GM21515 (cell line): ENCODE measurements around the gene CCR8.
"Not testable (repeated sequence)": the region's sequence is repeated elsewhere in the genome, so short reads cannot be mapped to it uniquely, and the experiment has no call there.

Source experiments
- ATAC-seq: cut with Tn5 transposase; IDR thresholded peaks from one replicate; pipeline ENCODE4 v1.9.1; 2021; ENCODE audit not compliant: unreplicated experiment

CCR8 gene

DNA sequence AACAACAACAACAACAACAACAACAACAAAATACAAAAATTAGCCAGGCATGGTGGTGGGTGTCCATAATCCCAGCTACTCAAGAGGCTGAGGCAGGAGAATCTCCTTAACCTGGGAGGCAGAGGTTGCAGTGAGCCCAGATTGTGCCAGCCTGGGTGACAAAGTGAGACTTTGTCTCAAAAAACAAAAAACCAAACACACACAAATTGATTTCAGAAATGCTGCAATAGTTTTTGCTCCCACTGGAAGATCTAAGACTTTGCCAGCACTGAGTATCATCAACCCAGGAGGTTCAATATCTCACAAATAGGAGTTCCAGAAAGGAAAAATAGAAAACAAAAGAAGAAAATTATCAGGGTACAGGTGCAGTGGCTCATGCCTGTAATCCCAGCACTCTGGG lies 16.2 kb upstream of the CCR8 start:
- no peak for ATAC-seq

DNA sequence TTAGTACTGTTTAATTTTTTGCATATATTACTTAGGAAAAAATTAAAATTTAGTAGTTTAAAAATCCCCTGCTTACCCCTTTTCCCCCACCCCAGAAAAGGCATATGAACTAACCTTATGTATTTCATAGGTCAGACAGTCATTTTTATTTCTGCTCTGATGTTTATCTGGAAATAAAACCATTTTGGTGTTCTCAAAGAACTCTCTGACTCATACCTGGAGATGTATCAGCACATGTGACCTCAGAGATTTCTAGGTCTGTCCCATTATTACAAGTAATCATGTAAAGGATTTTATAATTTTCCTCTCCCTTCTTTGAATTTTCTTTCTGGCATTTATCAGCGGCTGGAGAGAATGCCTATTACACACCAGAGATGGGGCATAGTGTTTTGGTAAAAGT lies 14.1 kb upstream of the CCR8 start:
- no peak for ATAC-seq

DNA sequence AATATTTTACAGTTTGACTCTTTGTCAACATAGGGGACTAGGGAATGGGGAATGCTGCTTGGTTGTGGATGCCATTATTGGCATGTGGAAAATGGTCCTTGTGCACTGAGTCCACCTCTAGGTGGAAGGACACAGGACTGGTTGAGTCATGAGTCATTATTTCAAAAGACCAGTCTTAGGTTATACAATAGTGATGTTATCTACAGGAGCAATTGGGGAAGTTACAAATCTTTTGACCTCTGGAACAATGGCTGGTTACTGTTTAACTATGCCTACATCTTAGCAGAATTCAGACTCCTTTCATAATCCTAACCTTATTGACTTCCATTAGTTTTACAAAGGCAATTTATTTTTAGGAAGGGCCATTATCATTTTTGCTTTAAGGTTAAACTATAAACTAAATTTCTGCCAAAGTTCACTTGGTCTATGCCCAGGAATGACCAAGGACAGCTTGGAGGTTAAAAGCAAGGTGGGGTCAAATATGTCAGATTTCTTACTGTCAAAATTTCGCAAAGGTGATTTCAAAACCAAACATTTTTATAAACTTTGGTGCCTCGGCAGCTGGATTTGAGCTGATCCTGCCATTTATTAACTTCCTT lies 11.8 kb upstream of the CCR8 start:
- no peak for ATAC-seq

DNA sequence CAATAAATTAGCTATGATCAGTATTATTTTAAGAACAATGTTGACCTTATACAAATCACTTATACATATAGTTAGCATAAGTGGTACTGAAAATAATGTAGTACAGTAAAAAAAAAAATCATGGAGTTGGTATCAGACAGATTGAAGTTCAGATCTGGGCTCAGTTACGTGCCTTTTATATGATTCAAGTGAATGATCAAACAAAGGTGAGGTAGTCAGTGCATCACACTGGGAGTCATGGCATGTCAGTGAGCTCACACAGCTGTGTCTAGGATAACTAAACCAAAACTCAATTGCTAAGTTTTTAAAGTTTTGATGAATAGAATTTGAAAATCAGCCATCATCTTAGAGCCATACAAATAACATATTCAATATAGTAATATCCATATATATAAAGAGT lies 11.2 kb upstream of the CCR8 start:
- no peak for ATAC-seq

DNA sequence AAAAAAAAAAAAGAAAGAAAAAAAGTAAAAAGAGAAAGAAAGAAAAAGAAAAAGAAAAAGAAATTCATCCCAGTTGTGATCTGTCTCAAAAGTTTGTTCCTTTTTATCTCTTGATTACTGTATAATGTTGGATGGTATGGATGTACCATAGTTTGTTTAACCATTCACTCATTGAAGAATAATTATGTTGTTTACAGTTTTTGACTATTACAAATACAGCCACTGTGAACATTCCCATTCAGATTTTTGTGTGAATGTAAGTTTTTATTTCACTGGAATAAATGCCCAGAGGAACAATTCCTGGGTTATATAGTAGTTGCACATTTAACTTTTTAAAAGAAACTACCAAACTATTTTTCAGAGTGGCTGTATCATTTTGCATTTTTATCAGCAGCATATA lies 10.3 kb upstream of the CCR8 start:
- ATAC-seq, result no peak

DNA sequence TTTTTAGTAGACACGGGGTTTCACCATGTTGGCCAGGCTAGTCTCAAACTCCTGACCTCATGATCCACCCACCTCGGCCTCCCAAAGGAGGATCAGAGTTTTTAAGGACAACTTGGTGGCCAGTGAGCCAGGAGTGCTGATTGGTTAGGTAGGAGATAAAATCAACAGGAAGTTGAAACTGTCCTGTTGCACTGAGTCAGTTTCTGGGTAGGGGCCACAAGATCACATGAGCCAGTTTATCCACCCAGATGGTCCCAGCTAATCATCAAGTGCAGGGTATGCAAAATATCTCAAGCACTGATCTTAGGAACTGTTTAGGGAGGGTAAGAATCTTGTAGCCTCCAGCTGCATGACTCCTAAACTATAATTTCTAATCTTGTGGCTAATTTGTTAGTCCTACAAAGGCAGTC lies 7.9 kb upstream of the CCR8 start:
- not testable (repeated sequence) for ATAC-seq

DNA sequence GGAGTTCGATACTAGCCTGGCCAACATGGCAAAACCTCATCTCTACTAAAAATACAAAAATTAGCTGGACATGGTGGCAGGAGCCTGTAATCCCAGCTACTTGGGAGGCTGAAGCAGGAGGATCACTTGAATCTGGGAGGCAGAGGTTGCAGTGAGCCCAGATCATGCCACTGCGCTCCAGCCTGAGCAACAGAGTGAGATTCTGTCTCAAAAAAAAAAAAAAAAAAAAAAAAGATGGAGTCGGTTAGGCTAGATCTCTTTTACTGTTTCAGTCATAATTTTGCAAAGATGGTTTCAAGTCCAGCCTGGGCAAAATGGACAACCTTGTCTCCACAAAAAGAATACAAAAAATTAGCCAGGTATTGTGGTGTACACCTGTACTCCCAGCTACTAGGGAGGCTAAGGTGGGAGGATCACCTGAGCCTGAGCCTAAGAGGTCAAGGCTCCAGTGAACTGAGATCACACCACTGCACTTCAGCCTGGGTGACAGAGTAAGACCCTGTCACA lies 7.2 kb upstream of the CCR8 start:
- not testable (repeated sequence) for ATAC-seq

DNA sequence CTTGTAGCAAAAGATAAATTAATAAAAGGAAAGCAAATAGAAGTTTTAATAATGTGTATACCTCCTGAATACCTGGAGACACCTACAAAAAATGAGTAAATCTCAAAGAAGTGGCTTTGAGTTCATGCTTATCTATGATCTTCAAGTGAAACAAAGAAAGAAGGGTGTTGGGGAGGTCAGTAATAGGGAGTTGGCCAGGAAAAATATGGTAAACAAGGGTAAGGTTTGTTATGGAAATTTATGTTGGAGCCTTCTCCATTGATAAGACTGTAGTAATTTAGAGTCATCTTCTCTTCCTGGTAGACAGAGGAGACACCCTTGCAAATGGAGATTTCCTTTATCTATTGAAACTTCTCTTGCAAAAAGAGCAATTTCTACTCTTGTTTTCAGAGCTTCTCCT lies 6.6 kb upstream of the CCR8 start:
- no peak for ATAC-seq

DNA sequence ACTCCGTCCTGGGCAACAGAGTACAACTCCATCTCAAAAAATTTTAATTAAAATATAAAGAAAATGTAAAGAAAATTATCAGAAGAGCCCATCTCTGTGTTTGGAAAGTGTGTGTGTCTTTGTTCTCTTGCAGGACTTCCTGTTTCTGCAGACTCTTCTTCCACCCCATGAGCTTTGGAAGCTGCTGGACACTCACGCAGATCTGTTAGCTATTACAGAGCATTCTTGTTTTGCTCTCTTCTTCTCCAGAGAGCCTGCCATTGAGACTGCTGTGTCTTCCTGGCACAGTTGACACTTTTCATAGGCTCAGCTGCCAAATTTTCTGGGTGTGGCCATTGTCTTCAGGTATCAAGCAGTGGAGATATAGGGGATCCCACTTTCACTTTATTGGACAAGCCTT lies 6.0 kb upstream of the CCR8 start:
- no peak for ATAC-seq

DNA sequence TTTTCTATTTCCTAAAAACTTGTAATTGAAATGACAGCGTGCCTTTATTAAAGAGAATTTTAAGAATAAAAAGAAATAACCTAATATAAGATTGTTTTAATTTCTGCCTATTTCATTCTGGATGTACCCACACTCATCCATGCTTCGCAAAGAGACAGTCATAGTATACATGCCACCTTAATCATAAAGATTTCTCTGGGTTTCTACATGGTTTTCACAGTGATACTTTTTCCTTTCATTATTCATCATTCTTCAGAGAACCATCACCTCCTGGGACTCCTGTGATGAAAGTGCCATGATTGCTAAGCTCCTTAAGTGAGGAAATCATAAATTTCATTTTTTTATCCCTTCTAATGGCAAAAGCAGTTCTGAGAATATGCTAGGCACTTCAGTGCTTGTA lies 4.3 kb upstream of the CCR8 start:
- ATAC-seq, result no peak

DNA sequence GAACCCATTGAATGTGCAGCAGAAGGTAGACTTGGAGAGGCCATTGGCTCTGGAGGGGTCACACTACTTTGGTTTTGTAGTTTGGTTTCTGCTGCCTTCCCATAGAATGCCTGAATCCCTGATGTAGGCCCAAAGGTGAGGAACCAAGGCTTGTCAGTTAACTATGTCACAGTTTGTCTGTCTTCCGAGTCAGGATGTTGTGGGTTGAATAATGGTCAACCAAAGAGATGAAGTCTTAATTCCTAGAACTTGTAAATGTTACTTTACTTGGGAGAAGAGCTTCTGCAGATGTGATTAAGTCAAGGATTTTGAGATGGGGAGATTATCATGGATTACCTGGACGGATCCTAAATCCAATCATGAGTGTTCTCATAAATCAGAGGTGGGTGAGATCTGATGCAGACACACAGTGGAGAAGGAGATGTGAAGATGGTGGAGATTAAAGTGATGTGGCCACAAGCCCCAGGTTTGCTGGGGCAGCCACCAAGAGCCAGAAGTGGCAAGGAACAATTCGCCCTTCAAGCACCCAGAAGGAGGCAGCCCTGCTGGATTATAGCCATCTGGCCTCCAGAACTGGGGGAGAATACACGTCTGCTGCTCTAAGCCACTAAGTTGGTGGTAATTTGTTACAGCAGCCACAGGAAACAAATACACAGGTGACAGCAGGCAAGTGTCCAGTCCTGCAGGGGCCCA lies 2.3 kb upstream of the CCR8 start:
- ATAC-seq, result peak; percentile 17

DNA sequence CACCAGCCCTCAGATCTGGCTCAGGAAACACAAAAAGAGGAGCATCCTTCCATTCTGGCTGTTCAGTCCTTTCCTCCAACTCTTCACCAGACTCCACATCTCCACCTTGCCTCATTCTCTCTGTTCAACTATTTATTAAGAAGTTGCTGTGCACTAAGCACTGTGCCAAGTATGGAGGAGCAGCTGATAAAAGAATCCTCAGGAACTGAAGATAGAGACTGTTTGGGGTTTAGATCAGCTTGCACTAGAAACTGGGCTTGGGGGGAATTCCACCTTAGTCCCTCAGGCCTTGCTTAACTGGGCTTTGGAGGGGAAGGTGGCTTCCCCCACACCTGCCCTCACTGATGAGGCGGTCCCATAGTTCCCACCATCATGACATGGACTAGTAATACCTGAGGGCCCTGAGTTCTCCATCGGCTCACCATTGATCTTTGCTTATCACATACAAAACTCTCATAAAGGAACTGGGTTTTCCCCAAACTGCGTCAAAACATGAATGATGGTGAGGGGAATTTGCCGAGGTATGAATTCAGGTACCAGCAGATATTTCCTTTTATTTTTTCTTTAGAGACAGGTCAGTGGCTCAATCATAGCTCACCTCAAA lies 1.7 kb upstream of the CCR8 start:
- ATAC-seq, result peak; percentile 63

DNA sequence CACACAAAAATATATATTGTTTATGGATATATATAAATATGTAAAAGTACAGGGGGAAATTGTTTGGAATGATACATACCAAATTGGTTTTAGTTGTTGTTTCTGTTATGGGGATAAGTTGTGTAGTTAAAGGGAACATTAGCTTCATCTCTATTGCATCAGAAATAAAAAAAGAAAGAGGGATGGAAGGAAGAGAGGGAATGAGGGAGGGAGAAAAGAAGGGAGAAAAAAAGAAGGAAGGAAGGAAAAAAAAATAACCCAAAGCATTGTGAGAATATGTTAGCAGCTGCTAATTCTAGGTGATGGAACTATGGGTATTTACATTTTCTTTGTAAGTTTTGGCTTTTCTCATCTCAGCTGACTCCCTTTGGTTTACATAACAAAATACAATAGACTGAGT lies 1.3 kb downstream of the CCR8 start:
- ATAC-seq, result no peak

DNA sequence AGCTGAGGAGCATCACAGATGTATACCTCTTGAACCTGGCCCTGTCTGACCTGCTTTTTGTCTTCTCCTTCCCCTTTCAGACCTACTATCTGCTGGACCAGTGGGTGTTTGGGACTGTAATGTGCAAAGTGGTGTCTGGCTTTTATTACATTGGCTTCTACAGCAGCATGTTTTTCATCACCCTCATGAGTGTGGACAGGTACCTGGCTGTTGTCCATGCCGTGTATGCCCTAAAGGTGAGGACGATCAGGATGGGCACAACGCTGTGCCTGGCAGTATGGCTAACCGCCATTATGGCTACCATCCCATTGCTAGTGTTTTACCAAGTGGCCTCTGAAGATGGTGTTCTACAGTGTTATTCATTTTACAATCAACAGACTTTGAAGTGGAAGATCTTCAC lies 3.0 kb downstream of the CCR8 start:
- no peak for ATAC-seq

DNA sequence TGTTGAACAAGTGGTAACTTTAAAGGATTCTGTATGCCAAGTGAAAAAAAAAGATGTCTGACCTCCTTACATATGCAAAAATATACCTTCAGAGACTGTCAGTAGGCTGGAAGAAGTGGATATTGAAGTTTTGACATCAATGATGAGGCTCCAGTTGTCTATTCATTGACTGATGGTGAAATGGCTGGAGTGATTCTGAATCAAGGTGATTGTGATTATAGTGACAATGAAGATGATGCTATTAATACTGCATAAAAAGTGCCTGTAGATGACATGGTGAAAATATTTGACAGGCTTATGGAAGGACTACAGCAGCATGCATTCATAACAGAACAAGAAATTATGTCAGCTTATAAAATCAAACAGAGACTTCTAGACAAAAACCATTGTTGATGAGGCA lies 4.1 kb downstream of the CCR8 start:
- no peak for ATAC-seq

DNA sequence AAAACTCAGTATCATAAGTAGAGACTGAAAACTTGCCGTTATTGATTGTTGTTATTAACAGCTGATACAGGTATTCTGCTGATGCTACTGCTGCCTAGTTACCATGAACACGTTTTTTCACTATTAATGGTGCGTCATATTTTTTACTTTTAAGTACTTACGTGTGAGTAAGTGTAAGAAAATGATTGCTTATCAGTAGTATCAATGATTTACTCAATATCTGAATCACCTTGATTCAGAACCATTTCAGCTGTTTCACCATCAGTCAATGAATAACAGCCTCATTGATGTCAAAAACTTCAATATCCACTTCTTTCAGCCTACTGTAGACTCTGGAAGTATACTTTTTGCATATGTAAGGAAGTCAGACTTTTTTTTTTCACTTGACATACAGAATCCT lies 4.7 kb downstream of the CCR8 start:
- no peak for ATAC-seq

DNA sequence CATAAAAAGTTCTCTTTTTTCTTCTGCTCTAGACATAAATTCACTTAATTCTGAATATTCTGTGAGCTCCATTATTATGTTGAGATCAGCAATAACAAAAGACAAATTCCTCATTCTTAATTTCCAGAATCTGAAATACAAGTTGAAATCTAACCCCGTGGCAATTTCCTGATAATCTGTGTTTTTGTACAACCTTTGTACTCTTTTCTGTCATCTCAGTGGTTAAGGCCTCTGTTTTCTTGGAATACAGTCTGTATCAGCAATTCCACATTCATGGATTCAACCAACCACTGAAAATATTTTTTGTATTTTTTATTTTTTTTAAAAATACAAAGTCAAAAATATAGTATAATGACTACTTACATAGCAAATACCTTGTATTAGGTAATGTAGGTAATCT lies 8.7 kb downstream of the CCR8 start:
- no peak for ATAC-seq

DNA sequence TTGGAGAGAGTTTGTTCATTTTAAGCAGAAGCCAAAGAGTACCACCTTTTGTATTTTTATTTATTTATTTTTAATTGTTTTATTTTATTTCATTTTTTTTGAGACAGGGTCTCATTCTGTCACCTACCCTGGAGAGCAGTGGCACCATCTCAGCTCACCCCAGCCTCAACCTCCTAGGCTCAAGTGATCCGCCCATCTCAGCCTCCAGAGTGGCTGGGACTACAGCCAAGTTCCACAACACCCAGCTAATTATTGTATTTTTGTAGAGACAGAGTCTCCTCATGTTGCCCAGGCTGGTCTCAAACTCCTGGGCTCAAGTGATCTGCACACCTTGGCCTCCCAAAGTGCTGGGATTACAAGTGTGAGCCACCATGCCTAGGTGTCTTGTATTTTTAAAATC lies 9.6 kb downstream of the CCR8 start:
- no peak for ATAC-seq

DNA sequence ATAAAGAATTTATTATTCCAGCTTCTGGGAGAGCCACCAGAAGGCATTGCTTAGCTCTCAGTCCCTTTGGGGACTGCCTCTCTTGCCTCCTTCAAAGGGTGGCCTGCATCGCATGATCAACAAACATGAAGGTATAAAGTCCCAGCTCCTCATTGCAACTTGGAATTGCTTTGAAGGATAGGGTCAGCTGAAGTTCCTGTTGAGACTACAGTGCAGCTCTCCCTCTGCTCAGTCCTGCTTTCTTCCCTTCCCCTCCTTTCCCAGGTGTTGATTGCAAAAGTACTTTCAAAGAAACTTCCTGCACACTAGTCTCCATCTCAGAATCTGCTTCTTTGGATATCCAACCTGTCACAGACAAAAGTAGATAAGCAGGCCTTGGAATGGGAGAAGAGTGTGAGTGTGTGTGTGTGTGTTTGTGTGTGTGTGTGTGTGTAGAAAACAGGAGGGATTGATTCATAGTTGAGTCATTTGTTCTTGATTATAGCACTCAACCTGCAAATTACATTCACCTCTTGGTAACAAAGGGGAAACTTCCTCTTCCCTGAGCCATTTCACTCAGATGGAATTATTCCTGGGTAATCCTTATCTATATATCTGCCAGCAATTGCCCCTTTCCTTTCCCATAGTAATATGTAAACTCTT lies 13.7 kb downstream of the CCR8 start:
- ATAC-seq, result no peak

DNA sequence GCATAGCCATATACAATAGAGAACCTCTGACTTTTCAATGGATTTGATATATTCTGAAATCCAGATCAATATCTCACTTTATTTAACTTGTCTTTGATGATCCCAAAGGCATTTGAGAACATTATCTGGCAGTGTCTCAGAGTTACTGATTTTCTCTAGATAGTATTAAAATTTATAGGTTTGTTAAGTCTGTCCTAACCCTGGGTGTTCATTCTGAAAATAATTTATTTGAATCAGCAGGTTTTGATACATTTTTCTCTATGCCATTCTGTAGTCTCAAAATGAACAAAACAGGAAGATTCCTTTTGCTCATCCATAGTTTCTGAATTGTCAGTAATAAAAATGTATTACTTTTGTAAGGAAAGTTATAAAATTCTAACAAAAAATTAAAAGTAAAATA lies 14.3 kb downstream of the CCR8 start:
- ATAC-seq, result no peak

DNA sequence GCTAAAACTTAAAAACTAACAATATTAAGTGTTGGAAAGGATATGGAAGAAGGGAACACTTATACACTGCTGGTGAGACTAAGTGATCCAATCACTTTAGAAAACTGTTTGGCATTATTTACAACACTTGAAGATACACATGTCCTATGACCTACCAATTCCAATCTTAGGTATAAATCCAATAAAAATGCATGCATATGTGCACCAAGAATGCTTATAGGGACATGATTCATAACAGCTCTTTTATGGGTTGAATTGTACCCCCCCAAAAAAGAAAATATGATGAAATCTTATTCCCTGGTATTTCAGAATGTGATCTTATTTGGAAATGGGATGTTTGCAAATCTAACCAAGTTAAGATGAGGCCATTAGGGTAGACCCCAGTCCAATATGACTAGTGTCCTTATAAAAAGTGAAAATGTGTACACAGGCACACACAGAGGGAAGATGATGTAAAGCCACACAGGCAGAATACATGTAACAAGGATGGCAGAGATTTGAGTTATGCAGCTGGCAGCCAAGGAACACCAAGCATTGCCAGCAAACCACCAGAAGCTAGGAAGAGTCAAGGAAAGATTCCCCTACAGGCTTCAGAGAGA lies 15.3 kb downstream of the CCR8 start:
- no peak for ATAC-seq
